GM19328 (cell line): ENCODE measurements around the gene CHGA.

Experiments used
- ATAC-seq: cut with Tn5 transposase; IDR thresholded peaks from one replicate; pipeline ENCODE4 v1.9.1; 2021; ENCODE audit warnings: mild to moderate bottlenecking, moderate library complexity; ENCODE audit not compliant: unreplicated experiment

Gene CHGA

DNA sequence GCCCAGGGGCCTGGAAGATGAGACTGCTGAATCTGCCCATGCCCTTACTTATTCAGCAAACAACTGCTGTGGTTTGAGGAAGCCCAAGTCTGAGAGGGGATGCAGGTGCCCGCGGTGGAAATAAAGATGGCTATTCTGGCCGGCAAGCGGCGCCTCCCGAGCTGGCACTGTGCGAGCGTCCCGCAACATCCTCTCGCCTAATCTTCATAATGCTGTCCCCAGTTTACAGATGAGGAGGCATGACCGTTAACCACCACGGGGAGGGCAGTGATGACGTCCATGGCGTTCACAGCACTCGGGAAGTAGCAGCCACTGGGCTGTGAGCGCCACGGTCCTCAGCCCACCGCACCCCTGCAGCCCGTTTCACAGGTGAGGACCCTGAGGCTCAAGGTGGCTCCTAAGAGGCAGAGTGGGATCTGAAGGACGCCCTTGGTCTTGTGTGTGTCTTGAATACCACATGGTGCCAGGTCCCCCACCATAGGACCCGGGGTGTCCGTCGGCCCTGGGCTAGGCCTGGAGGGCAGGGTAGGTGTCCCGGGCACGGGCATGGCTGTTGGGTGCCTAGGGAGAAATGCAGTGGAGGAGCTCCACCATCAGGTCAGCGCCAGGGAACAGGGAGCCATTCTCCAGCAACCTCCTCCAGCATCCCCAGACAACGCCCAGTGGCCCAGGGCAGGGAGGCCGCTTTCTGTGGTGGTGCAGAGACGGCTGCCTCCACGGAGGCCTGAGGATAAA lies 20.2 kb downstream of the CHGA start:
- ATAC-seq = no peak

DNA sequence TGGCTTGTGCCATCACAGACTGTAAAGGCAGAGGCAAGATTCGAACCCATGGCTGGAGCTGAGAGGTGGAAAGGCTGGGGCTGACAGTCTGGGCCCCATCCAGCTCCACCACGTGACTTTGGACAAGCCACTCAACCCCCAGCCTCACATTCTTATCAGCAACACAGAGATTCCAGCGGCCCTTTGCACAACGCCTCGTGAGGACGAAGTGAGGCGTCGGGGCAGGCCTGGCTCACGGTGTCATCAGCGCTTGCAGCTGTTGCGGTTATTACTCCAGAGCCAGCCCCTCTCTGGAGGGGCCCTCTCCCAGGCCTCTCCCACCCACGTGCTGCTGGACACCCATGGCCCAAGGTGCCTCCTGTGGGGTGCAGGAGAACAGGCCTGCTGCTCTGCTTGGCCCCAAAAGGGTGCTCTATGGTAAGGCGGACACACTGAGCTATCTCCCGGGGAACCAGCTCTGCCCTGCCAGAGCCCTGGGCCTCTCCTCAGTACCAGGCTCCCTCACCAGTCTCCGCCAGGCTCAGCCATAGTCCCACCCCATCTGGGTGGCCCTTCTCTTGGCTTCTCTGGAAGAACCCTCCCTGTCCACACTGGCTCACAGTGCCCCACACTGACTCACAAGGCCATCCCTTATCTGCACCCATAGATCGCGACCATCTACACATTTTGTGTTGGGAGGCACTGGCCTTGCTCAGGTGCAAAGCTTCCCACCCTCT lies 21.1 kb downstream of the CHGA start:
- ATAC-seq = no peak

DNA sequence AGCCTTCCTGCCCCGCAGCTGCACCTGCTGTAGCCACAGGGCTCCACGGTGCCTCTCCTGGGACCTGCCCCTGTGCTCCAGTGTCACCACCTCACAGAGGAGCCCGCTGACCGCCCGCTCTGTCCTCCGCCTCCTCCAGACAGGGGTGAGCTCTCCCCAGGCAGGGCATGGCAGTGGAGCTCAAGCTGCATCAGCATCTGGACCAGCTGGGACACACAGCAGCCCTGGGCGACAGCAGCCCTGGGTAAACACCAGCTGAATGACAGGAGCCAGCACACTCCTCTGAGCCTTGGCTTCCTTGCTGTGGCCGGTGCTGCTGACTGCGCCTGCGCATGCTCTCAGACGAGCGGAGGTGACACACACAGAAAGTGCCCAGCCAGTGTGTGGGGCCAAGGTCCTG lies 22.0 kb downstream of the CHGA start:
- no peak for ATAC-seq

DNA sequence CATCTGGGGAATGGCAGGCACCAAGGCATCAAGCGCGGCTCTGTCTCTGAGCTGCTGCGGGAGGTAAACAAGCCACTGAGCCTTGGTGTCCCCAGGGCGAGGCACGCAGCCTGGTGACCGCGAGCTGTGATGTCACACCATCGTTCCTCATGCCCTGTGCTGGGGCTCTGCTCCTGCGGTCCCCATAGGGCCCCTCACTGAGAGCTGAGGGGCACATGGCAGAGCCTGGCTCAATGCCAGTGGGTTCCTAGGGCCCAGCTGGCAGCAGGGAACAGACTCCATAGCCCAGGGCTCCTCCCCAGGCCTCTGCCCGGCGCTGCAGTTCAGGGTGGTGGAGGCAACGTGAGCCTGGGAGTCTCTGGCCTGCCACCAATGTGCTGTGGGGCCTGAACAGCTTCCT lies 22.6 kb downstream of the CHGA start:
- no peak for ATAC-seq

DNA sequence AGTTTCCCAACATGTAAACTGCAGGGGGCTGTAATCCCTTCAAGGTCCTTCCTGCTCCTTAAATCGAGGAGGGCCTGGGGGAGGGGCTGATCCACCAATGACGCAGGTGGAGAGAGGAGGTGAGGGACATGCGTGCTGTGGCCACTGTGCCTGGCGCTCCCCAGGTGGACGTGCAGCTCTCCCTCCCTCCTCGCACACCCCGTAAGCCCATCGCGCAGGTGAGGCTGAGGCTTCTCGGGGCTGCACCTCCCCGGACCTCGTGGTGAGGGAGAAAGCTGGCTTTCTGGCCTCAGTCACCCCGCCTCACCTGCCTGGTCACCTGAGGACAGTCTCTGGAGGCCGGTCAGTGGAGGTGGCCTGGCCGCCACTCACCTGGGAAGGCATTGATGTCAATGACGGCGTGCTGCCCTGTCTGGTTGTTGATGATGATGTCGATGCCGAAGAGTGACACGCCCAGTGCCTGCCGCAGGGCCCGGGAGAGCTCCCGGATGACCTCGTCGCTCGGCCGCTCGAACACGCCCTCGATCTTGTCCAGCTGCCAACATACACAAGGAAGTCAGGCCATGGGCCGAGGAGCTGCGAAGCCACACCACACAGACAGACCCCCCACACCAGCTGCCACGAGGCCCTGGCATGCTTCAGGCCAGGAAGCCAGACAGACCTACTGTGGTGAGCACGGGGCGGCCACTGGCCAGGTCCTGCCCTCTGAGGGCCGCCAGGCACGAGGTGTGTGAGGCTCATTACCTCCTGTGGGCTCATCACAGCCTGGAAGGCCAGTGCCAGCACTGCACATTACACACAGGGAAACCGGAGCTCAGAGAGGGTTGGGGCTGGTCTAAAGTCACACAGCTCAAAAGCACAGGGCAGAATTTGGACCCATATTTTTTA lies 23.3 kb downstream of the CHGA start:
- no peak for ATAC-seq

DNA sequence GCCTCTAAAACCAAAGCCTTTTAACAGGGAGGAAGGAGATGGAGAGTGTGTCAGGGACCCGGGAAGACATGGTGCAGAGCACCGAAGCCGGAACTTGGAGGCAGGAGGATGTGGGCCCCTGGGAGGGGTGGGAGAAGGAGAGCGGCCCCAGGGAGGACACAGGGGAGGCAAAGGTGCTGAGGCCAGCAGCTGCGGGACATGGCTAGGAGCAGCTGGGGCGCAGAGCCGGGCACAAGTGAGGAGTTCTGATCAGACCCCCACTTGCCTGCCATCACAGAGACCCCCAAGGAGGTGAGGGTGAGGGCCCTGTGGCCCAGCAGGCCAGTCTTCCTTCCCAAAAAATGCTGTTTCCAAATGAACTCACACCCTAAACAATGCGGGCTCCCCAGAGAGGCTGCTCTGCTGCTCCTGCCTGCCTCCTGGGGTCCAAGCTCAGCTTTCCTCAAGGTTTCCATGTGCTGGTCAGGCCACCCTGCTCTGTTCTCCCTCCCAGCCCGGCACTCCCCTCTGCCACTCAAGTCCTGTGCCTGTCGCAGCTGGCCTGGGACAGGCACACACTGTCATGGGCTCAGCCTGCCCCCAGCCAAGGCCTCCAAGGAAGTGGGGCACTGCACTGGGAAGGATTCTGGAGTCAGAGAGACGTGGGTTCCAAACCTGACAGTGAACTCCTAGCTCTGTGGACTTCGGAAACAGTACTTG lies 24.0 kb downstream of the CHGA start:
- no peak for ATAC-seq

DNA sequence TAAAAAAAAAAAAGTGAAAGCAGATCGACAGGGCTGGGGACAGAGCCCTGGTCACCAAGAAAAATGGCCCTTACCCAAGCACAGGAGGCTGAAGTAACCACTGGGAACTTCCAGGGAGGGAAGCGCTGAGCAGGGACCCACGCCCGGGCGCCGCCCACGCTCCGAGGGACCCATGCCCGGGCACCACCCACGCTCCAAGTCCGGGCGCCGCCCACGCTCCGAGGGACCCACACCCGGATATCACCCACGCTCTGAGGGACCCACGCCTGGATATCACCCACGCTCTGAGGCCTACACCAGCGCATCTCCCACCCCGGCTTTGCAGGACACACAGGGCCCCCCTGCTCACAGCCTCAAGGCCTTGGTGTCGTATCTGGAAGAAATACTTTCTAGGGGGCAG lies 25.7 kb downstream of the CHGA start:
- ATAC-seq = no peak

DNA sequence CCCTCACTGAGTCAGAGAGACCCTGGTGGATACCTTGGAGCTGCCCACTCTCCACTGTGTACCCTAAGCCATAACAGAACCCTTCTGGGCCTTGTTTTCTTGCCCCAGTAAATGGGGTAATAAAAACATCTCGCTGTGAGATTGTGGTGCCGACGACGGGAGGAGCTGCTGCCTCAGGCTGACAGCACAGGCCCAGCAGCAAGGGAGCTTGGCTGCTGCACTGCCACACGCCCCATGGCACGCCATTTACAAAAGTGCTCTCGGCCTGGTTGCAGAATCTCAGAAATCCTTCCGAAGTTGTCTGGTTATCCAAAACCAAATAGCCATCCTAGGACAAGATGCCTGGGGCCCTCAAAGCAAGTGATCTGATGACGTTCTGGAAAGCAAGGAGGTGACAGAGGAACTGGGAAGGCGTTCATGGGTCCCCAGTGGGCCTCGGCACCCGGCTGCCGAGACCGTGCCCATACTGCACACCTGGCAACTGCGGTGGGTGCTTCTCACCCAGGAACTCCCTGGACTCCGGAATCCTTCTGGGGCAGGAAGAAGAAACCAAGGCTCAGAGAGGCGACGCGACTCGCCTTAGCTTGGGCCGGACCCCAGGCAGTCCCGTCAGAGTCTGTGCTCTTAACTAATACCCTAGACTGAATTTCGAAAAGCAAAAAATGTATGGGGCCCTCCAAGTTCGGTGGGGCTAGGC lies 26.7 kb downstream of the CHGA start:
- no peak for ATAC-seq

DNA sequence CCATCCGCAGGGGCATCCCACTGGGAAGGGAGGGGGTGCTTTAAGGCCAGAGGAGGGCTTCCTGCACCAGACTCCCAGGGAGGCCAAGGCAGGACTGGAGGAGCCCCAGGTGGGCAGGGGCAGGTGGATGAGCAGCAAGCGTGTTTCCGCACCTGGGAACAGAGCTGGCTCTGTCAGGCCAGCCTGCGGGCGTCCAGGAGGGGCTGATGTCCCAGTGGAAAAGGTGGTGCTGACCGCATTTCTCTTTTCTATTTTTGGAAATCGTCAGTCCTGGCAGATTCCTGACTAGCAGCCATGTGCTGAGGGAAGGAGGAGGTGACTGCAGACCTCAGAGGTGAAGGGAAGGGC lies 27.2 kb downstream of the CHGA start:
- ATAC-seq = no peak

DNA sequence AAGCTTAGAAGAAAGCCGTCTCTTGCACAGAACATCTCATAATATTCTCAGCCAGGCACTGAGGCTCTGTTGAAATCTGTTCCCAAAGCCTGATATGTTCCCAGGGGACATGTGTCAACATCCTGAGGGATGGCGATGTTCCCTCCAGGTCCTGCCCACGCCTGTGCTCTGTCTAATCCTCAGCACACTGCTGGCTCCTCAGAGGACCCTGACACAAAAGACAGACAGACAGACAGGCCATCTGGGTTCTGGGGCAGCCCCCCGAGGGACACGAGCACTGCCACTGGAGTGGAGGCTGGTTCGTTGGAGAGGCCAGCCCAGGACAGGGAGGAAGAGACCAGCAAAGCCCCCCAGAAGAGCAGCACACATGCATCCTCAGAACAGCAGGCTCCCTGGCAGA lies 27.8 kb downstream of the CHGA start:
- no peak for ATAC-seq

DNA sequence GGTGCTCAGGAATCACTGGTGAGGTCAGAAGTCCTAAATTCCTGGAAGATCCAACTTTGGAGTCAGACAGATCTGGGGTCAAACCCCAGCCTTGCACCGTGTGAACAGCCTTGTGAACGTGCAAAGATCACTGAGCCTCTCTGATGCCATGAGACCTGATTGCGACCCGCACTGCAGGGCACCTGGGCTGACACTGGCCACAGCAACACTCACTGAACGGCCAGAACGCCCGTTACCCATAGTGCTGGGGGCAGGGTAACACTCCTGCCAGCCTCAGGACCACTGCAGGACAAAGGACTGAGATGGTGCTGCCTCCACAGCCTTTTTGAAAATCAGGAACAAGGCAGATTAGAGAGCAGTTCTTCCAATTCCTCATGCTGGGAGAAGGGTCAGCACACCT lies 28.3 kb downstream of the CHGA start:
- no peak for ATAC-seq

DNA sequence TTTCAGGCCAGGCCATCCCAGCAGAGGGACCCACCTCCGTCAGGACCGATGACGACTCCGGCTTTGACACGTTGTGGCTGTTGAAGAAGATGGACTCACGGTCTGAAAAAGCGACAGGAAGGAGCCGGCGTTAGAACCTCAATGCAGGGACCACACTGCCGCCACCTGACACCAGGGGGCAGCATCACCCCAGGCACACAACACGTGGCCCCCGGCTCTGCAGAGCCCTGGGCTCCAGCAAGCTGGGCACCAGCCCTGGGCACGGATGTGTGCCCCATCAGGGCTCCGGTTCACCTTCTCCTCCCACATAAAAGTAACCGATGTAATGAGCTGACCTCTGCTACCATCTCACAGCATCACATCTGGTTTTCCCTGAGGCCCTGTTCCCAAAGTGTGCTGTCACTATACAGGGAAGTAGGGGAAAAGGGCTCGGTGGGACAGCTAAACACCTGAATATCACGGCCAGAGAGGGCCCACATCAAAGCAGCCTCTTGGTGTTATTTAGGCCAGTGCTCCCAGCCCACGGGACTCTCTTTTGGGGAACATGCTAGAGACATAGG lies 29.0 kb downstream of the CHGA start:
- no peak for ATAC-seq

DNA sequence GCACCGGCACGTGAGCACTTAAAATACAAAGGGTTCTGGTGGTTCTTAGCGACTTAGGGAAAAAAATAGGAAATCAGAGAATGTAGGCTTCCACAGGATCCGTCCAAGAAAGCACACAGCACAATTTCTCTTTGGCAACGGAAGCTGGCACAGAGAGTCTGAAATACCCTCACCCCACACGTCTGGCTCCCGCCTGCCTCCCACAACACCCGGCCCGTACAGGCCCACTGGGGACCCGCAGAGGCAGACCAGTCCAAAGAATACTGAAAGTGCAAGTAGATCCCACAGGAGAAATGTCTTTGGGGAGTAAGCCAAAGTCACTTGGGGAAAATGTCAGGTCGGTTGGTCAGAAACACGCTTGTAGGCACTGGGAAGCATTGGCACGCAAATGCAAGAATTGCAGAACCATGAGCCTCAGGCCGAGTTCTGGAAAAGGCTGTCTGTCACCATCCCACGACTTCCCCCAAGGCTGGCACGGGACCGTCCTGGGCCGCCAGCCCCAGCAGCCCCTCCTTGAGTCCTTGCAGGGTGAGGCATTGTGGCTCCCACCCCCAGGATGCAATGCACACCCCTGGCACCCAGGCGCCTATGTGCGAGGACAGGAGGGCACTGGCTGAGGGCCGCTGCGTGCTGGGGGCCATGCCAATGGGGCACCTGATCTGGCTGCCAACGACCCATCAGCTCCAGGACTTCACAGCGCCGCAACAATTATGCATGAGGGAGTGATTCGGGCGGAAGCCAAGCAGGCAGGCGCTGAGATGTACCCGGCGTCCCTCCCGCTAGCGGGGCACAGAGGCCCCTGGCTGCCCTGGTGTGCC lies 29.7 kb downstream of the CHGA start:
- no peak for ATAC-seq

DNA sequence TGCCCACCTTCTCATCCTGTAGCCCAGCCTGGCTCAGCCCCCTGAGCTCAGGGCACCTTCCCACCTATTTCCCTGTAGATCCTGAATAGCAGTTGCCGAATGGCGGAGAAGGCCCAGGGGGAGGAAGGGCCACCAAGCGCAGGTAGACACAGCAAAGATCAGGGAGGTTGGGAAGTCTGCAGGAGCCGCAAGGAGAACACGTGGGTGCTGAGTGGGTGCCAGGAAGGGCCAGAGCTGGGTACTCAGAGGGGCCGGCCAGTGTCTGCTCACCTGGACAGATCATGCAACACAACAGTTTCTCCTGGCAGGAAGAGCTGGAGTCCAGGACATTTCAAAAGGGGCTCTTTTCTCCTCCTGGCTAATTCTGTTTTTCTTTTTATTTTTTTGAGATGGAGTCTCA lies 30.6 kb downstream of the CHGA start:
- no peak for ATAC-seq

DNA sequence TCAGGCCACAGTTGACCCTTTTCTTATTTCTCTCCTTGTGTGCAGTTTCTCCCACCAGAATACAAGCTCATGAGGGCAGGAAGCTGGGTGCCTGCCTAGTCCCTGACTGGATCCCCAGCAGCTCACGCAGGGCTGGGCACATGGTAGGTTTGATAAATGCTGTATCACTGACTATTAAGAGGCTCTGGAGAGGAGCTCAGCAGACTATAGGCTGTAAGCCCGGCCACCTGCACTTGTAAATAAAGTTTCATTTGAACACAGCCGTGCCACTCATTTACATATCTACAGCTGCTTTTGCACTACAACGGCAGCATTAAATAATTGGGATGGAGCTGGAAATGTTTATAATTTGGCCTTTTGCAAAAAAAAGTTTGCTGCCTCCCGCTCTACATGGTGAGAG lies 32.0 kb downstream of the CHGA start:
- no peak for ATAC-seq

DNA sequence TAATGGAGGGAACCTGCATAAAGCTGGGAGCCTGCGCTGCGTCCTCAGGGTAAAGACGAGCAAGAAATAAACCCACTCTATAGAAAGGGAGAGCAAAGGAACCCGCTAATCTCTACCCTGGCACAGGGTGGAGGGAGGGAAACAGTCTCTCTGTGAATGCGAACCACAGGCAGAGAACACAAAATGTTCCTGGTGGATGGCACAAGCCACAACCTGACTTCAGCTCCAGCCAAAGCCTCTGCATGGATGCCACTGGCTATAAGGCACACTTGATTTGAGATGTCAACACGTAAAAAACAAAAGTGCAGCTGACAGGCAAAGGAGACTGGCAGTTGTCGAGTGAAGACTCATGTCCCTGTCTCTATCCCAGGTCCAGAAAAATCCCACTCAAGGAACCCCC lies 32.4 kb downstream of the CHGA start:
- no peak for ATAC-seq

DNA sequence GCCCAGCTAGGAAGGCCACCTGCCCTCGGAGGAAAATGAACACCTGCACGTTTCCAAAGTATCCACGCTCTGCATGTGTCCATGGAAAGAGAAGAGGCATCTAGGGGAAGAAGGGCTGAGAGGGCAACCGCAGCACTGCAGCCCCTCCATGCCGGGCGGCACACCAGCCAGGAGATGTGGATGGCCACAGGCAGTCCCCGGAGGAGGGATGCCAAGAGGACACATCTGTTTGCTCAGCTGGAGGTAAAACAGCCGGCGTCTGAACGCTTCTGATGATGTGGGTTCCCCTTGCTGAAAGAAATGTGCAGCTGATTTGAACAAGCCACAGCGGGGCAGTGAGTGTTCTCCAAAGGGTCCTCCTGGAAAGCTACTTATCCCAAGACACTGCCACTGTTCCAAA lies 34.0 kb downstream of the CHGA start:
- ATAC-seq = no peak

DNA sequence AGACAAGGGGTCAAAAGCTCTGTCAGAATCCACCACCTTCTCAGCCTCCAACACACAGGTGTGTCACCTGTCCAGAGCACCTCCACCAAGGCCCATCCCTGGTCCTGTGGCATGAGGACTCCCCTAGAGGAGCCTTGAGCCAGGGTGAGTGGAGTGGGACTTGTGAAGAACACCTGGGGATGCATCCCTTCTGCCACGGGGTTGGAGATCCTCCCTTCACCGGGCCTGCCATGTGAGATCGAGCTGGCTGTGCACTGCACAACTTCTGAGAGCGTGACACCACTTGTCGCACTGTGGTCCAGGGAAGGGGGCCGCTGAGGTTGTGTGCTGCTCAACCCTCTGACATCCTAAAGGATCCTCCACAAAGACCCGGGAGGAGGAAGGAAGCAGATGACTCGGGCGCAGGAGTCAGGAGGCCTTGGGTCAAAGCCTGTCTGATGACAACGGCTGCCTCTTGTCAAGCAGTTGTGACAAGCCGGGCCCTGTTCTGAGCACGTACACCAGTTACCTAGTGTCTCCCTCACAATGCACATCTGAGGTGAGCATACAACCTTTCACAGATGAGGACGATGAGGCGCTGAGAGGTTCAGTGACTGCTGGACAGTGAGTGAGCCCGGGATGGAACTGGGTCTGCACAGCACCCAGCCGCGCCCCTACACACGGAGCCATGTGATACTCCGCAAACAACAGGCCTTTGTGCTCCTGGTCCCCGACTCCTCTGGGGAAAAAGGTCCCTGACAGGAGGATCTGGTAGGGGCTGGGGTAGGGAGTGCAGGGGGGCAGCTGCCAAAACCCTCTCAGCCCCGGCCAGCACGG lies 35.6 kb downstream of the CHGA start:
- no peak for ATAC-seq

DNA sequence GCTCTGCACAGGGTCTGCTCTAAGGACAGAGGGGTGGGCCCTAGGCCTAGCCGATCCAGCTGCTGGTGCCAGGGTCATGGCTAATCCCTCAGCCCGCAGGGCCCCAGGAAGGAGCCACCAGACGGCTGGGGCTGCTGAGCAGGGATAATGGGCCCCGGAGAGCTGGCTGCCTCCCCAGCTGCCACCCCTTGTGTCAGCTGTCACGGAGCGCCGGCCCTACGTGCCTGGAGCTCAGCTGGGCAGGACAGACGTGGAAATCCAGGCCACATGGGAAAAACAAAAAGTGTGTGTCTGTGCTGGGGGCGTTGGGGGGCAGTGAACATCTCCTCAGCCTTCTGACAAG lies 36.2 kb downstream of the CHGA start:
- no peak for ATAC-seq
